GM18511 (cell line): Measurements from ENCODE around the gene GRIK1.
A peak's percentile ranks its signal among the peaks of the same experiment; 100 is the strongest.

Source experiments
- ATAC-seq: cut with Tn5 transposase; IDR thresholded peaks from one replicate; pipeline ENCODE4 v1.9.1; 2021; ENCODE audit warnings: mild to moderate bottlenecking, moderate library complexity; ENCODE audit not compliant: unreplicated experiment

GRIK1 gene

DNA sequence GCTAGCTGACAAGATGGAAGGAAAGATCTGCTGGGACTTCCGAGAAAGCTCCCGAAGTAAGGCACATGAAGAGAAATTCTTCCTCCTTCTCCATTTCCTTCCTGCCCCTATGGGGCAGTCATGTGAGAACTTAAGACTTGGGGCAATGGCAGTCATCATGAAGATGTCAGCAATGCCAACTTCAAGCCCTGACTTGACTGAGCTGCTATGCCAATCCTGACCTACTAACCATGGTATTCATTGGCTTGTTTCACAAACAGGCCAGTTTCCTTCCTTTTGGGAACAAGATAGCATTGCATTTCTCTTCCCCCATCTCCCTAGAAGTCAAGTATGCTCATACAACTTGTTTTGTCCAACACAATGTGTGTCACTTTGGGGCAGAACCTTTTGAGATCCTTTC lies 25.5 kb downstream of the GRIK1 start:
- ATAC-seq = no peak

DNA sequence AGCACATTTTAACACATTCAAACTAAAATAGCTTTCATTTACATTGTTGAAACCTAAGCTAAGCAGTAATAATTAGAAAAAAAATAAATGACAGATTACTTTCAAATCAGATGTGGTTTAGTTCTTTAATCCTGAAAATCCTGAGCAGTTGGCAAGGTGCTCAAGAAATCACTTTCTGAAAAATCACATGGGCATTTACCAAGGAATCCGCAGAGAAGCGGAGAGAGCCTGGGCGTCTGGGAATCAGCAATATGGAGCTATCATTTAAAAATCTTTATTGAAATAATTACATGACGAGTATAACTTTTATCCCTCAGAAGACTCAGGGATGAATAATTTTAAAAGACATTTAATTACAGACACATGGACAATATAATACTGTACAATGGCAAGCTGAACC lies 30.2 kb downstream of the GRIK1 start:
- no peak for ATAC-seq

DNA sequence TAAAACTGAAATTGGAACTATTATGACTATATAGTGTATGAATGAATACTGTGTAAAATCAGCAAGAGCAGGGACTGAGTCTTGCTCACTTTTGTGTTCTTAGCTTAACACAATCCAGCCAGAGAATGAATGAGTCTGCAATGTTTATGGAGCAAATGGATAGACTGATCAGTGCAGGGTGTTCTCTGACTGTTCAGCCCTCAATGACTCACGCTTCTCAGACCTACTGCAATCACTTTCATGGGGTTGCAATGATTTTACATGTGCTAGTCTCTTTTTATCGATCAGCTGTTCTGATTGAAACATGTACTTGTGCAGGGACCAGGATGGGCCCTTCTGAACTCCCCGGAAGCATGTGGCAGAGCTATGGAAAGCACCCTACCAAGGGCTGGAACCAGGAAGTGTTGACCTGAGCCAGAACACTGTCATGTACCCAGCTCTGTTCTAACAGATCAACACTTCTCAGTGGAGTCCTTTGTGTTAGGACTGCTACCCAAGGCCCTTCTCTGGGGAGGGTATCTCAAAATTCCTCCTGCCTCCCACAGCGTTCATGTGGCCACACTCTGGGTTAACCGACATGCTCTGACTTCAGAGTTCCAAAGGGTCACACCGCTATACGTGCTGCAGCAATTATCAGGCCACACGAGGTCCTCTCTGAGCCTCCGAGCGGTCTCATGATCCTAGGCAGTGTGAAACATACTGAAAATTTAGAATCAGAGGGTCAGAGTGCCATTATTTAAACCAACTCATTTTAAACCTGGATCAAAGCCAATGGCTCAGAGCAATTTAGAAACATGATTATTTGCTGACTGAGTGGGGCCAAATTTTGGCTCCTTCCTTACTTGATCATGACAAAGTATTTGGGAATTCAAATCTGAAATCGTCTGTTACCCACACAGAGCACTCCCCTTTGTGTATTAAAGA lies 35.2 kb downstream of the GRIK1 start:
- no peak for ATAC-seq

DNA sequence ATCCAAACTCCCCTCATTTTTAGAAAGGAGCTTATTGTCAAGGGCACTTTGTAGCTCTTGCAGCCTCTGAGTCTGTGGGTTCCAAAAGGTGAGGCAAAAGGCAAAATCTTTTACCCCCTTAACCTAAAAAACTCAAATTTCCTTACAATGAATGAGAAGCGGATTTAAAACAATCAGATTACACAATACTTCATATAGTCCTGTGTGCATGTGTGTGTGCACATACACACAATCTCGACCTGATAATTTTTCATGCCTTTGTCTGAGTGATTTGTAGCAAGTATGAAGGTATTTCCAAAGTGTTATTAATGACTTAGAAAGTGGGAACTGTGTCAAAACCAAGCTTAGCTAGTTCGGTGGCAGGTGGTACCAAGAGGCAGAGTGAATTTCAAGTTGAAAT lies 42.9 kb downstream of the GRIK1 start:
- no peak for ATAC-seq

DNA sequence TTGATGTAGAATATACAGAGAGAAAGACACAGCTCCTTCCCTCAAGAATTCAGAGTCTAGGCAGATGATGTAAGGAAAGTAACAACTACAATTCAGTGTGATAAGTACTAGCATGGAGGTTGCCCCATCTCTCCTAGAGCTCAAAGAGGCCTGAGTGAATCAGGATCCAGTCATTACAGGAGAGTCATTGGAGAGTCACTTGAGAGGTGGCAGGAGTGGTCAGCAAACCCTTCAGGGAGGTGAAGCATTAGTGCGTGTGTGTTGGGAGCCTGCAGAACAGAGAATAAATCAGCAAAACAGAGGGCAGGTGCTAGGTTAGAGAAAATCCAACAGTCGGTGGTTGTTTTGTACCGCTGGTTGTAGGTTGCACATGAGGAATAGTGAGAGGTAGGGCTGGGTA lies 46.1 kb downstream of the GRIK1 start:
- no peak for ATAC-seq

DNA sequence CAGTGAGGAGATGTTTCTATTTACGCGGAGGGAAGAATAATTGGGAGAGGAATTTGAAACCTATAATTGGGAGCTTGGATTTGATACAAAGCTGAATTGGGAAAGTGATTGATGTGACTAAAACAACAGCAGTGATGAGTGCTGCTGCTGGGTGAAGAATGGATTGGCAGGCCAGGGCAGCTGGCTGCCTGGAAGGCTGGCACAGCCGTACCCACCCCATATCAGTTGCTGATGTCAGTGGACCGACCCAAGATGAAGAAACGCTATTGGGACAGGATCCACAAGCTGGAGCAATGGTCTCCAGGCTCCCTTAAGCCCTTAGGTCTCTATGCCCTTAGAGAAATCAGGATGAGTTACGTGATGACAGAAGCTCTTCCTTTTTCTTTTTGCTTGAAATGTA lies 47.4 kb downstream of the GRIK1 start:
- ATAC-seq = no peak

DNA sequence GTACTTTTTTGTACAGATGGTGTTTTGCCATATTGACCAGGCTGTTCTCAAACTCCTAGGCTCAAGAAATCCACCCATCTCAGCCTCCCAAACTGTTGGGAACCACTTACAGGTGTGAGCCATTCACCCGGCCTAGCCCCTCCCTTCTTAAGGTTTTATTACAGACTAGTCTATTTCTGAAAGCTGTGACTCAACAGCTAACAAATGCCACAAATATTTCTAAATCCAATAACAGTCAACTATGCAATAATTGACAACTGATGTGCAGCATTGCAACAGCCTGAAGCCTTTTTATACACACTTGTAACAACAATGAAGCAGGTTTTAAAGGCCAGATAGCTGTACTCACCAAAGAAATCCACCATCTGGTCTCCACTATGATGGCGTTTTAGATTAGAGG lies 51.4 kb downstream of the GRIK1 start:
- ATAC-seq = no peak

DNA sequence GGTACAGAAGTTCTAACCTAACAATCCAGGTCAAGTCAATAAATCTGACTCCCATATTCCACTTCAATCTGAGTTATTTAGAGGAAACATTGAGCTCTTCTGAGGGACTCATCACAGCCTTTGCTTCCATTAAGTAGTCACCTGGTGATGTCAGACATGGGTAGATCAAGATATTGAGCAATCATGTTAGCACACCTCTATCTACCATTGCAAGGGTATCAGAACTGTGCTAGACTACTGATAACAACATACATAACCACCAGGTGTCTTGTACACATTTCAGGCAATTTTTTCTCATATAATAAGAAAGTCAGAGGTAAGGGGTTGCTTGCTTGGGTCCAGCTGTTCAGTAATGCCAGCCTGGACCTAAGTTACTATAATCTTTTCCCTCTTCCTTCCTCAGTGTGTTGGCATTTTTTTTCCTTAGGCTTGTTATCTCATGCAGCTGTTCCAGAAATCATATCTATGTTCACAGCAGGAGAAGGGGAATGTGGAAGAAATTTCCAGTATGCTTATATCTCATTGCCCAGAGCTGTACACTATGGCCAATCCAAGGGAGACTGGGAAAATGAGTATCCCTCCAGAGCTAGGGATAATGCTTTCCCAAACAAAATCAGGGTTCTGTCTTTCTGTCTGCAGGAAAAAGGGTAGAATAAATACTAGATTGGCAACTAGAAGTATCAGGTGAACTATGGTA lies 52.3 kb downstream of the GRIK1 start:
- ATAC-seq = no peak

DNA sequence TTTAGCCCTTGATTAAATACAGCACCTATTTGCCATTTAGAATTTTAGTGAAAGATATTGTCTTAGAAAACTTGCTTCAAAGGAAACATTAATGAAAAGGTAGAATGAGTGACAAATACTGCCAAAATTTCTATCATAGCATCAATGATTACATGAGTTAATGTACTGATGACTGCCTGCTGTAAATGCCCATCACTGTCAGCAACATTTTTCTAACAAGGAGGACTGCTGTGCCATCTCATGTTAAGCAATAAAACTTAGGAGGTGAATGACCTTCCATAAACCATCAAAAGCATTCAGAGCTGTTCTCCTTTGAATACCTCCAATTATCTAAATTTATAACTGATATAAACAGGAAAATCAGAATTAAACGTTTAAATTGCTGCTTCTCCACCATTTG lies 54.3 kb downstream of the GRIK1 start:
- ATAC-seq = no peak

DNA sequence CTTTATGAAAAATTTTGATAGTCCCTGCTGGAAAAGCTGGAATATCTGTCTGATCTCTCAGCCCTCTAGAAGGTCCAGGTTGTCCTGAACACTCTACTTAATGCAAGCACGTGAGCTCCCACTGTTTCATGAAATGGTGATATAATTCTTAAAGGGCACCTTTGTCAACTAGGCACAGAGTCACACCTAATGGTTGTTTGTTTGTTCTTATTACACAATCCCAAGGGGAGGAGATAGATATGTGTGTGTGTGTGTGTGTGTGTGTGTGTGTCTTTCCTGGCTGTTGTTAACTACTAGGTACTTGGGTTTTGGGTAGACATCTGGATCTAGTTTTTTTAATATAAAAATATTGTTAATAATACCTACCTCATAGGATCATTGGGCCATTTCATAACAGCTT lies 63.9 kb downstream of the GRIK1 start:
- no peak for ATAC-seq

DNA sequence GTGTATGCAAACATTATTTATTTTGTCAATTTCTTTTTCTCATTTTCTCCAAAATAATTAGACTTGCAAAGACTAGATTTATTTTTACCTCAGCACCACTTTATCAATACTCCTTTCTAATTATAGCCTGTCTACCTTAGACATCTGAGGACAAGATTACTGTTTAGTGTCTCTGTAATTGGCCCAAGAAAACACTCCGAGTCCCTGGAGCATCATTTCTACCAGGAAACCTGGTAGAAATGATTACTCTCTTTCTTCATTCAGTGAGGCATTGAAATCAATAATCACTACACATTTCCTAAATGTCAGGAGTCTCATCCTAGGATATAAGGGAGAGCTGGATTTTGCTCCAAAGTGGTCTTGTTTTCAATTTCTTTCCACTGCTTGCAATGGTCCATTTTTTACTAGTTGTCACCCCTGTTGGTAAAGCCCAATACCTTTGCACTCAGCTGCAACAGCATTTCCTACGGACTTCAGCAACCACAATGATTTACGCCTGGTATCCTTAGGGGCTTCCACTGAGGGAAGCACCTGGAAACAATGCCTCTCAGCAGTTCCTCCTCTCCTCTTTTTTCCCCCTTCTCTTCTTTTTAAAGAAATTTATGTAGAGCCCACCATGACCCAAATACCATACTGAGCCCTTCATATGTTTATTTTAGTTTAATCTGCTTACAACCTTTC lies 64.6 kb downstream of the GRIK1 start:
- ATAC-seq = no peak

DNA sequence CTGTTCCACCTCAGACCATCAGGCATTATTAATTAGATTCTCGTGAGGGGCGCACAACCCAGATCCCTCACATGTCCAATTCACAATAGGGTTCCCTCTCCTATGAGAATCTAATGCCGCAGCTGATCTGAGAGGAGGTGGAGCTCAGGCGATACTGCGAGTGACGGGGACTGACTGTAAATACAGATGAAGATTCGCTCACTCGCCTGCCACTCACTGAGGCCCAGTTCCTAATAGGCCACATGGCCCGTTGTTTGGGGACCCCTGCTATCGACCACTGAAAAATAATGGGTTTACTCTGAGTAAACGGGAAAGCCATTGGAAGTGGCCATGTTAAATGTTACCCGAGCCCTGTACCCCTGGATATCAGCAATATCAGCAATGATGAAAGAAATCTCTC lies 65.9 kb downstream of the GRIK1 start:
- ATAC-seq = no peak

DNA sequence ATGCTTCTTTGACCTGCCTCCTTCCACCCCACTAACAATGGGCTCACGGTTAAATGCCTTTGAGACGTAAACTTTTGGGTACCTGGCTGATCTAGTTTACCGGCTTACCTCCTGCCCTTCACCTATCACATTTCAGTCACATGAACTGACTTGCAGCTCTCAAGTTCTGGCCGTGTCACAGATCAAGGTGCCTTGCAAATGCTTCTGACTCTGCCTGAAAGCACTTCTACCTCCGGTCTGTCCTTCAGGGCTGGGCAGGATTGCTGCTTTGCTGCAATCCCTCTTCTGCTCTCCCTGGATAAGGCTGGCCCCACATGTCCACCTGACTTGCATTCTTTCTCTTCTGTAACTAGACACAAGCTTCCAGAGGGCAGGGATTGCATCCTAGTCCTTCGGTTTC lies 69.0 kb downstream of the GRIK1 start:
- no peak for ATAC-seq

DNA sequence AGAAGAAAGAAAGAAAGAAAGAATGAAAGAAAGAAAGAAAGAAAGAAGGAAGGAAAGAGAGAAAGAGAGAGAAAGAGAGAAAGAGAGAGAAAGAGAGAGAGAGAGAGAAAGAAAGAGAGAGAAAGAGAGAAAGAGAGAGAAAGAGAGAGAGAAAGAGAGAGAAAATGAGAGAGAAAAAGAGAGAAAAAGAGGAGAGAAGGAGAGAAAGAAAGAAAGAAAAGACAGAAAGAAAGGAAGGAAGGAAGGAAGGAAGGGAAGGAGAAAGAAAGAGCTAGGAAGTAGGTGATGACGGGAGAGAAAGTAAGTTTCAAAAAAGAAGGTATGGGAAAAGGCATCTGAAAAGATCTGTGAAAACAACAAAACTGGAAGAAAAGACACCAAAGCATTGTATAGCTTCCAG lies 72.0 kb downstream of the GRIK1 start:
- ATAC-seq = no peak

DNA sequence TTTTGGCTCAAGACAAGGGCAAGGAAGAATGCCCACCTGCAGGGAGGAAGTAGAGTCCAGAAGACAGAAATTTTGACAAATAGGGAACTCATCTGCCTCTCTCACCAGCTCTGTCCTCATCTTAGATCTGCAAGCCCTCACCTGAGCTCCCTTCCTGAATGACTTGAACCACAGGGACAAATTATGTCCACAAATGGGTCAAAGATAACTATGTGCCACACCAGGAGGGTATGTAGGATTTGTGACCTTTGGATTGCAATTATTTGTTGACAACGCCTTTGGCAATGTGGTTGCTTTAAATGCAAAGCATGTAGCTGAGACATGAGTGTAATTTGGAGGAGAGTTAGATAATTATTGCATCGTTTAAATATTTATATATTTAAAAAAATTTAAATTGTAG lies 79.5 kb downstream of the GRIK1 start:
- ATAC-seq = no peak

DNA sequence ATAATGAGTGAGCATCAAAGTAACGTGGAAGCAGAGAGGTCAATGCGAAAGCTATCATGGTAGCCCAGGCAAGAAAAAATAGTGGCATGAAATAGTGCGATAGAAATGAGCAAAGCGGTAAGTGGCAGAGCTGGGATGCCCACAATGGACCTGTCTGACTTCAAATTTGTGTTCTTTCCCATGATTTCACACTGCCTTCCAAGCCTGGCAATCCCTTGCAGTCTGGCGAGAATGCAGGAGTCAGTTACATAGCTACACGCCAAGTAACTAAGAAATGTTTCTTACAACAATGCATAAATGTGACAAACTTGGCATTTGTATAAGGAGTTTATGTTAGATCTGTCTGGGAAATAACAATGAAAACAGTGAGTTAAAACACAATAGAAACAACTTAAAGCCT lies 82.6 kb downstream of the GRIK1 start:
- ATAC-seq = no peak

DNA sequence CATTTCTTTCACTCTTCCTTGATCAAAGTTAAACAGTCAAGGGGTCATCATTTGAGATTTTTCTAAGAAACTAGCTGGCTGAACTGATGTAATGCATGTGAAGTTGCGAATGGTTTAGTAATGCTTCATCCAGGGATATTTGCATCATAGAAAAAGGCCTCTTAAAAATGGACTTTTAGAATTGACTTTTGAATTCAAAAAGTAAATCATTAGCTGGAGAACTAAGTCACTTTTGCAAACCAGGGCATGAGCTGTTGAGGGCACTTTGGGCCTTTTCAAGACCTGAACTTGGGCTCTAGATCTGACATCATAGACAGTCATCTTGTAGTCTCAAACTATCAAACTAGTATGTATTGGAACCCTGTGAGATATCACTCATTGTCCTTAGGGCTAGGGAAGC lies 85.0 kb downstream of the GRIK1 start:
- no peak for ATAC-seq

DNA sequence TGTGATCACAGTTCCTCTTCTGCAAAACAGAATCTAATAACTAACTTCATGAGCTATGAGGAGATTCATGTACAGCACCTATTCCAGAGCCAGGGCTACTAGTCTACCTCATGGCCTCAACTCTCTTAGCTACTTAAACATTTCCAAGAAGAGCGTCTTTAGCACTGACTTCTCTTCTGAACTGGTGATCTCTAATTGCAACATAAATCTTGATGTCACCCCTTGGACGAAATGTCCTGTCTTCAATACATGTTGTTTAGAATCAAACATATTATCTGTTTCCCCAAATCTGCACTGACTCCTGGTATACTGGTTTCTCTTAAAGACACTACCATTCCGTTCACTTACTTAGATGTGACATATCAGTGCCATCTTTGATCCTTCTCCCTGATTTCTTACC lies 88.2 kb downstream of the GRIK1 start:
- no peak for ATAC-seq

DNA sequence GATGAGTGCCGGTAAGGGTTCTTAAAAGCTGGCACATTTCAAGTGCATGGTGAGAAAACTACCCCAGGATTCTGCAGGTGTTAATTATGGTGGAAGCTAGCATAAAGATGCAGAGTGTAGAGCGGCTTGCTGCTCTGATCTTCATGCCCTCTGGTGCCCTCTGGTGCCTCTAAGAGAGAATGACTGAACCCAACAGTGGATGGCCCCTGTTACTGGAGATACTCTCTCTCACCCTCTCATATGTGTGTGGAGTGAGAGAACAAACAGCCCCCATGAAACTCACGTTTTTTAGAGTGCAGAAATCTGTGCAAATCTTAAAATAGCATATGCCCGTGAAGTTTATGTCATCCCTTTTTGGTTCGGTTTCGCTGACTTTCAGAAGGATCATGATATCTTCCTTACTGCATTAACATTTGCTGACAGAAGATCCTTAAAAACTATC lies 90.0 kb downstream of the GRIK1 start:
- peak; percentile 99 for ATAC-seq

DNA sequence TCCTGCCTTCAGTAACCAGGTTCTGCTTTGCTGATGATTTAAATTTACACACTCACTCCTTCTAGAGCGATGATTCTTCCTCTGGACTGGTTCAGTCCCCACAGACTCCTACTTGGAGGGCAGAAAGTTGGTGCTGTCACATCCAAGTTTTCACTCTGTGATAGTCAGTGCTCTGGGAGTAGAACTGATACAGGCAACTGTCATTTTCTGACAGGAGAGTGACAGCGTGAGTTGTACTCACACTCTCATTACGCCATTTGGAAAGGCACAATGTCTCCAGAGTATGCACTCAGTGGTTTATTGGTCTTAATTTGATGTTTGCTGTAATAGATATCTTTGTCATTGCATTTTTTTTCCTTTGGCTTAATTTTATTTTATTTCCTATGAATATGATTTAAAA lies 96.0 kb downstream of the GRIK1 start:
- ATAC-seq = no peak

DNA sequence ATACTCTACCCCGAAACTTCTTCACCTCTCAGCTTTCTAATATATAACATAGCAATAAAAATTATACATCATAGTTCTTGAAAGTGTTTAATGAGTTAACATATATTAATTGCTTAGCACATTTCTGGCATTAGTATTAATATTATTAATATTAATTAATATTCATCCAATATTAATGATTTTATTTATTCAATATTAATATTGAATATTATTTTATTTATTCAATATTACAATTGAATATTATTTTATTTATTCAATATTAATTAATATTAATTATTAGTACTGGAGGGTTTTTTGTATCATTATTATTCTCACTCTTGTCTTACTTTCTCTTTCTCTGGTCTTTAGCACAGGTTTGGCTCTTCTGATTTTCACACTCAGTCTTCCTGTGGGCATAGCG lies 105.2 kb downstream of the GRIK1 start:
- no peak for ATAC-seq

DNA sequence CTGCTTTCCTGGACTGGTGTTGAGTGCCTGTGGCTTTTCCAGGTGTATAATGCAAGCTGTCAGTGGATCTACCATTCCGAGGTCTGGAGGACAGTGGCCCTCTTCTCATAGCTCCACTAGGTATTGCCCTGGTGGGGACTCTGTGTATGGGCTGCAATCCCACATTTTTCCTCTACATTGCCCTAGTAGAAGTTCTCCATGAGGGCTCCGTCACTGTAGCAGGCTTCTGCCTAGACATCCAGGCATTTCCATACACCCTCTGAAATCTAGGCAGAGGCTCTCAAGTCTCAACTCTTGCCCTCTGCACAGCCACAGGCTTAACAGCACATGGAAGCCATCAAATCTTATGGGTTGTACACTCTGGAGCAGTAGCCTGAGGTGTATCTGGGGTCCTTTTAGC lies 107.6 kb downstream of the GRIK1 start:
- ATAC-seq = no peak
